Measurements from ENCODE around the gene EYA4.
"Not testable (repeated sequence)": the region's sequence is repeated elsewhere in the genome, so short reads cannot be mapped to it uniquely, and the experiment has no call there.

GRCh38 chr6:133554121-133554520 is 313.0 kb downstream of the EYA4 start:
- TF ChIP-seq CTCF, POLR2AphosphoS5 (IDR thresholded peaks at IDR 0.05): not testable (repeated sequence)

All from breast epithelium (tissue), 3 donors.